Measurements from ENCODE around the gene FLCN.

- TF ChIP-seq YY1 (IDR thresholded peaks at IDR 0.05; ENCODE audit: insufficient read depth, insufficient read length) (no peak), SUZ12 (IDR thresholded peaks at IDR 0.05; ENCODE audit: extremely low read depth, insufficient read depth, insufficient read length) (no peak)
Observed at GRCh38 chr17:17169396-17169795, 67.6 kb downstream of the FLCN start.
